Jurkat, Clone E6-1 (cell line): Measurements from ENCODE around the gene LYPD3.

Experiments
- DNase-seq: peaks from one replicate; pipeline ENCODE4 v3.0.0-alpha.2; 2011; ENCODE audit warnings: low read depth, low spot score
- H3K4me3 ChIP-seq: 2 replicates; pipeline ENCODE4 v1.5.1; 2011; ENCODE audit warnings: mild to moderate bottlenecking, low read length, control low read depth, moderate library complexity

Gene LYPD3

GRCh38 chr19:43489310-43489709 lies 23.9 kb upstream of the LYPD3 start:
- DNase-seq = no peak

GRCh38 chr19:43488179-43488578 lies 22.8 kb upstream of the LYPD3 start:
- DNase-seq = no peak
- no peak overlapping the region for H3K4me3 ChIP-seq

More at GRCh38 chr19:43489310-43489709, 23.9 kb upstream of the LYPD3 start:
- H3K4me3 ChIP-seq = no peak overlapping the region

GRCh38 chr19:43486412-43486811 lies 21.0 kb upstream of the LYPD3 start:
- no peak overlapping the region for H3K4me3 ChIP-seq
- no peak for DNase-seq

- no peak for DNase-seq
Observed at GRCh38 chr19:43485951-43486350, 20.5 kb upstream of the LYPD3 start.

GRCh38 chr19:43483281-43483680 lies 17.9 kb upstream of the LYPD3 start:
- no peak for DNase-seq
- H3K4me3 ChIP-seq = no peak overlapping the region

More at GRCh38 chr19:43485951-43486350, 20.5 kb upstream of the LYPD3 start:
- no peak overlapping the region for H3K4me3 ChIP-seq

GRCh38 chr19:43482193-43482592 lies 16.8 kb upstream of the LYPD3 start:
- H3K4me3 ChIP-seq = no peak overlapping the region
- no peak for DNase-seq

- DNase-seq = no peak
- no peak overlapping the region for H3K4me3 ChIP-seq
Observed at GRCh38 chr19:43481701-43482100, 16.3 kb upstream of the LYPD3 start.

GRCh38 chr19:43480574-43480973 lies 15.2 kb upstream of the LYPD3 start:
- no peak for DNase-seq
- H3K4me3 ChIP-seq = no peak overlapping the region

- no peak overlapping the region for H3K4me3 ChIP-seq
- no peak for DNase-seq
Observed at GRCh38 chr19:43479961-43480561, 14.7 kb upstream of the LYPD3 start.

- no peak overlapping the region for H3K4me3 ChIP-seq
- no peak for DNase-seq
Observed at GRCh38 chr19:43479226-43479625, 13.8 kb upstream of the LYPD3 start.

GRCh38 chr19:43478323-43478722 lies 12.9 kb upstream of the LYPD3 start:
- no peak for DNase-seq
- H3K4me3 ChIP-seq = no peak overlapping the region

- H3K4me3 ChIP-seq = no peak overlapping the region
- no peak for DNase-seq
Observed at GRCh38 chr19:43476606-43477005, 11.2 kb upstream of the LYPD3 start.

GRCh38 chr19:43474986-43475705 lies 9.7 kb upstream of the LYPD3 start:
- H3K4me3 ChIP-seq = no peak overlapping the region
- no peak for DNase-seq

- no peak overlapping the region for H3K4me3 ChIP-seq
- DNase-seq = no peak
Observed at GRCh38 chr19:43474487-43474886, 9.1 kb upstream of the LYPD3 start.

- no peak for DNase-seq
- H3K4me3 ChIP-seq = no peak overlapping the region
Observed at GRCh38 chr19:43471091-43471490, 5.7 kb upstream of the LYPD3 start.

GRCh38 chr19:43470288-43470687 lies 4.9 kb upstream of the LYPD3 start:
- no peak for DNase-seq
- H3K4me3 ChIP-seq = no peak overlapping the region

- peak; percentile 71 for DNase-seq
- no peak overlapping the region for H3K4me3 ChIP-seq
Observed at GRCh38 chr19:43469160-43469480, 3.7 kb upstream of the LYPD3 start.

GRCh38 chr19:43468354-43469159 lies 3.1 kb upstream of the LYPD3 start:
- H3K4me3 ChIP-seq = no peak overlapping the region
- no peak for DNase-seq

GRCh38 chr19:43467730-43468129 lies 2.3 kb upstream of the LYPD3 start:
- DNase-seq = no peak
- H3K4me3 ChIP-seq = no peak overlapping the region

GRCh38 chr19:43467276-43467675 lies 1.9 kb upstream of the LYPD3 start:
- DNase-seq = no peak
- no peak overlapping the region for H3K4me3 ChIP-seq
